Measurements from ENCODE around the gene FRRS1.

Gene FRRS1

GRCh38 chr1:99723251-99723650 lies 43.2 kb downstream of the FRRS1 start:
- Histone ChIP-seq H2AFZ (ENCODE audit: low read depth, low read length) (no peak overlapping the region), H3K27me3 (ENCODE audit: control insufficient read depth in 1 of 2, insufficient read depth in 1 of 2, low read length in 2 of 2) (no peaks in the 10 kb centered on the region), H2BK120ac (ENCODE audit: low read depth, low read length) (no peak overlapping the region), H3K36me3 (ENCODE audit: control insufficient read depth in 1 of 2, insufficient read depth in 2 of 2, low read depth in 1 of 2, low read length in 2 of 2) (no peaks in the 10 kb centered on the region), H3K27ac (ENCODE audit: low read length, poor library complexity, severe bottlenecking) (no peak overlapping the region), H3K4ac (ENCODE audit: low read depth in 1 of 2, low read length in 2 of 2) (no peak overlapping the region), H4K8ac (ENCODE audit: low read length) (no peak overlapping the region), H3K4me1 (ENCODE audit: control insufficient read depth, insufficient read depth, low read depth, low read length) (no peaks in the 10 kb centered on the region), H3K4me2 (ENCODE audit: low read length, poor library complexity, severe bottlenecking) (no peak overlapping the region), H4K91ac (ENCODE audit: low read length) (no peak overlapping the region), H3K14ac (ENCODE audit: low read length in 2 of 2) (no peak overlapping the region), H3K9me3 (ENCODE audit: control insufficient read depth, low read length) (no peaks in the 10 kb centered on the region), H2BK15ac (ENCODE audit: low read depth, poor library complexity, severe bottlenecking) (no peak overlapping the region), H2BK5ac (ENCODE audit: low read depth, low read length, poor library complexity, severe bottlenecking) (no peak overlapping the region), H3K23ac (ENCODE audit: low read length in 2 of 2) (no peak overlapping the region), H3K9ac (ENCODE audit: low read length) (no peak overlapping the region), H2BK12ac (ENCODE audit: low read length in 2 of 2) (no peak overlapping the region), H2AK5ac (ENCODE audit: low read length, severe bottlenecking) (no peak overlapping the region), H3K79me1 (replicated peaks; ENCODE audit: low read length, poor library complexity, severe bottlenecking) (no peaks in the 10 kb centered on the region), H3K4me3 (ENCODE audit: insufficient read depth in 1 of 2, low read depth in 1 of 2, low read length in 2 of 2) (no peak overlapping the region), H3K18ac (ENCODE audit: low read depth in 1 of 2, low read length in 2 of 2) (no peak overlapping the region)
- DNase-seq, result no peak
- WGBS, result 100% methylated on average over 1 of the region's 3 CpGs

DNA sequence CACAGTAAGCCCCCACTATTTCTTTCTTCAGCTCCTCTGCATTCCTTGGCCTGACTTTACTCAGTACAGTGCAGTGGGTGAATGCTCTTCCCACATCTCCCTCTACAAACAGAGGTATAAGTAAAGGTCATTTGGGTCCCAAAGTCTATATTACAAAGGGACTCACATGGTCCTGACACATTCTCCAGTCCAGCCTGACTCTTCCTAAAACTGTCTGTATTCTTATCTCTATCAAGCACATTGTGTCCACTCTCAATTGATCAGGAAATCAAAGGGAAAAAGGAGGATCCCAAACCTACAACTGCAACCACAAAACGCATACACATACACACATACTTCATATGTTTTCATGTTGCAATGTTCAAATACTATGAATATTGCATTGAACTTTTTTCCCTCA lies 49.4 kb downstream of the FRRS1 start:
- no peak for DNase-seq
- Histone ChIP-seq H4K91ac (ENCODE audit: low read length) (no peak overlapping the region), H3K4me1 (ENCODE audit: control insufficient read depth, insufficient read depth, low read depth, low read length) (no peaks in the 10 kb centered on the region), H3K27me3 (ENCODE audit: control insufficient read depth in 1 of 2, insufficient read depth in 1 of 2, low read length in 2 of 2) (no peaks in the 10 kb centered on the region), H2AFZ (ENCODE audit: low read depth, low read length) (no peak overlapping the region), H3K27ac (ENCODE audit: low read length, poor library complexity, severe bottlenecking) (no peak overlapping the region), H2BK15ac (ENCODE audit: low read depth, poor library complexity, severe bottlenecking) (no peak overlapping the region), H3K23ac (ENCODE audit: low read length in 2 of 2) (no peak overlapping the region), H4K8ac (ENCODE audit: low read length) (no peak overlapping the region), H3K36me3 (ENCODE audit: control insufficient read depth in 1 of 2, insufficient read depth in 2 of 2, low read depth in 1 of 2, low read length in 2 of 2) (peaks cover 0 to 7% of the 10 kb centered on the region in 2 experiments), H3K14ac (ENCODE audit: low read length in 2 of 2) (no peak overlapping the region), H2BK120ac (ENCODE audit: low read depth, low read length) (no peak overlapping the region), H2BK5ac (ENCODE audit: low read depth, low read length, poor library complexity, severe bottlenecking) (no peak overlapping the region), H3K4ac (ENCODE audit: low read depth in 1 of 2, low read length in 2 of 2) (no peak overlapping the region), H3K9me3 (ENCODE audit: control insufficient read depth, low read length) (no peaks in the 10 kb centered on the region), H3K4me3 (ENCODE audit: insufficient read depth in 1 of 2, low read depth in 1 of 2, low read length in 2 of 2) (no peak overlapping the region), H3K18ac (ENCODE audit: low read depth in 1 of 2, low read length in 2 of 2) (no peak overlapping the region), H3K4me2 (ENCODE audit: low read length, poor library complexity, severe bottlenecking) (no peak overlapping the region), H3K79me1 (replicated peaks; ENCODE audit: low read length, poor library complexity, severe bottlenecking) (no peaks in the 10 kb centered on the region), H3K9ac (ENCODE audit: low read length) (no peak overlapping the region), H2AK5ac (ENCODE audit: low read length, severe bottlenecking) (no peak overlapping the region), H2BK12ac (ENCODE audit: low read length in 2 of 2) (no peak overlapping the region)
- WGBS, result 100% methylated on average over 1 of the region's 1 CpG

- H4K8ac ChIP-seq (ENCODE audit: low read length), result no peak overlapping the region
- no peak overlapping the region for H2AFZ ChIP-seq (ENCODE audit: low read depth, low read length)
- H2AK5ac ChIP-seq (ENCODE audit: low read length, severe bottlenecking), result no peak overlapping the region
- 100% methylated on average over 2 of the region's 2 CpGs for WGBS
- H3K4me1 ChIP-seq (ENCODE audit: control insufficient read depth, insufficient read depth, low read depth, low read length), result no peaks in the 10 kb centered on the region
- H2BK5ac ChIP-seq (ENCODE audit: low read depth, low read length, poor library complexity, severe bottlenecking), result no peak overlapping the region
- H3K4me3 ChIP-seq (ENCODE audit: insufficient read depth in 1 of 2, low read depth in 1 of 2, low read length in 2 of 2), result no peak overlapping the region
- no peak overlapping the region for H3K27ac ChIP-seq (ENCODE audit: low read length, poor library complexity, severe bottlenecking)
- no peak overlapping the region for H2BK15ac ChIP-seq (ENCODE audit: low read depth, poor library complexity, severe bottlenecking)
- H3K4ac ChIP-seq (ENCODE audit: low read depth in 1 of 2, low read length in 2 of 2), result no peak overlapping the region
- no peaks in the 10 kb centered on the region for H3K27me3 ChIP-seq (ENCODE audit: control insufficient read depth in 1 of 2, insufficient read depth in 1 of 2, low read length in 2 of 2)
- H3K79me1 ChIP-seq (replicated peaks; ENCODE audit: low read length, poor library complexity, severe bottlenecking), result no peaks in the 10 kb centered on the region
- H3K18ac ChIP-seq (ENCODE audit: low read depth in 1 of 2, low read length in 2 of 2), result no peak overlapping the region
- DNase-seq, result no peak
- no peak overlapping the region for H3K9ac ChIP-seq (ENCODE audit: low read length)
- no peak overlapping the region for H4K91ac ChIP-seq (ENCODE audit: low read length)
- H3K36me3 ChIP-seq (ENCODE audit: control insufficient read depth in 1 of 2, insufficient read depth in 2 of 2, low read depth in 1 of 2, low read length in 2 of 2), result peaks cover 0 to 16% of the 10 kb centered on the region in 2 experiments
- no peaks in the 10 kb centered on the region for H3K9me3 ChIP-seq (ENCODE audit: control insufficient read depth, low read length)
- no peak overlapping the region for H3K23ac ChIP-seq (ENCODE audit: low read length in 2 of 2)
- H3K4me2 ChIP-seq (ENCODE audit: low read length, poor library complexity, severe bottlenecking), result no peak overlapping the region
- no peak overlapping the region for H2BK12ac ChIP-seq (ENCODE audit: low read length in 2 of 2)
- H3K14ac ChIP-seq (ENCODE audit: low read length in 2 of 2), result no peak overlapping the region
- H2BK120ac ChIP-seq (ENCODE audit: low read depth, low read length), result no peak overlapping the region
Measured at GRCh38 chr1:99713006-99713405, 53.4 kb downstream of the FRRS1 start.

DNA sequence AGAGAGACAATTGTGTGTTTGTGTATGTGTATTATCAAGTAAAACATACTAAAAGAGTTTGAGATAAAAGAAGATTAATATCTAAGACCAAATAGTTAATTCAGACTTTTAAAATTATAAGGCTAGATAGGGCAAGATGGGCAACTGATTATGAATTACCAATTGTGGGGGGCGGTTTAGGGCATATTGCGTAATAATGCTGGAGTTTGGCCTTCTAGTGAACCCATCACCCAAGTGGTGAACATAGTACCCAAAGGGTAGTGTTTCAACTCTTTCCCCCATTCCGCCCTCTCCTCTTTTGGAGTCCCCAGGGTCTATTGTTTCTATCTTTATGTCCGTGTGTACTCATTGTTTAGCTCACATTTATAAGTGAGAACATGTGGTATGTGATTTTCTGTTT lies 55.4 kb downstream of the FRRS1 start:
- no peak overlapping the region for H4K8ac ChIP-seq (ENCODE audit: low read length)
- H3K18ac ChIP-seq (ENCODE audit: low read depth in 1 of 2, low read length in 2 of 2), result no peak overlapping the region
- WGBS, result 100% methylated on average over 2 of the region's 4 CpGs
- H3K23ac ChIP-seq (ENCODE audit: low read length in 2 of 2), result no peak overlapping the region
- no peak overlapping the region for H2BK120ac ChIP-seq (ENCODE audit: low read depth, low read length)
- no peaks in the 10 kb centered on the region for H3K4me1 ChIP-seq (ENCODE audit: control insufficient read depth, insufficient read depth, low read depth, low read length)
- H3K4me2 ChIP-seq (ENCODE audit: low read length, poor library complexity, severe bottlenecking), result no peak overlapping the region
- no peak overlapping the region for H4K91ac ChIP-seq (ENCODE audit: low read length)
- H3K4ac ChIP-seq (ENCODE audit: low read depth in 1 of 2, low read length in 2 of 2), result no peak overlapping the region
- no peak overlapping the region for H2AFZ ChIP-seq (ENCODE audit: low read depth, low read length)
- H3K36me3 ChIP-seq (ENCODE audit: control insufficient read depth in 1 of 2, insufficient read depth in 2 of 2, low read depth in 1 of 2, low read length in 2 of 2), result peaks cover 0 to 9% of the 10 kb centered on the region in 2 experiments
- no peak overlapping the region for H2BK5ac ChIP-seq (ENCODE audit: low read depth, low read length, poor library complexity, severe bottlenecking)
- DNase-seq, result no peak
- H2AK5ac ChIP-seq (ENCODE audit: low read length, severe bottlenecking), result no peak overlapping the region
- no peaks in the 10 kb centered on the region for H3K79me1 ChIP-seq (replicated peaks; ENCODE audit: low read length, poor library complexity, severe bottlenecking)
- H3K27ac ChIP-seq (ENCODE audit: low read length, poor library complexity, severe bottlenecking), result no peak overlapping the region
- H3K27me3 ChIP-seq (ENCODE audit: control insufficient read depth in 1 of 2, insufficient read depth in 1 of 2, low read length in 2 of 2), result no peaks in the 10 kb centered on the region
- no peaks in the 10 kb centered on the region for H3K9me3 ChIP-seq (ENCODE audit: control insufficient read depth, low read length)
- no peak overlapping the region for H3K14ac ChIP-seq (ENCODE audit: low read length in 2 of 2)
- H2BK12ac ChIP-seq (ENCODE audit: low read length in 2 of 2), result no peak overlapping the region
- no peak overlapping the region for H3K9ac ChIP-seq (ENCODE audit: low read length)
- no peak overlapping the region for H2BK15ac ChIP-seq (ENCODE audit: low read depth, poor library complexity, severe bottlenecking)
- H3K4me3 ChIP-seq (ENCODE audit: insufficient read depth in 1 of 2, low read depth in 1 of 2, low read length in 2 of 2), result no peak overlapping the region

All from mesenchymal stem cell (in vitro differentiated cells and primary cell).